H1 (cell line): ENCODE results near the gene PRR16.

Experiments used
- BCL11A ChIP-seq, 2 experiments: IDR thresholded peaks; one replicate each; pipeline ENCODE4 v1.6.1; 2011; ENCODE audit warnings: low read depth in 2 of 2, low read length in 2 of 2, mild to moderate bottlenecking in 2 of 2
- CTCF ChIP-seq, 3 experiments: IDR thresholded peaks; 1 replicate in 2 of 3; 2 replicates in 1 of 3; pipeline versions ENCODE4 v1.5.1 to v1.6.1; 2011; ENCODE audit warnings: low read length in 3 of 3, mild to moderate bottlenecking in 3 of 3, inconsistent platforms in 2 of 3, low read depth in 1 of 3, moderate library complexity in 1 of 3; ENCODE audit not compliant: insufficient read depth in 1 of 3; ENCODE audit errors: control extremely low read depth in 1 of 3
- POLR2A ChIP-seq, 2 experiments: IDR thresholded peaks; 1 replicate in 1 of 2; 2 replicates in 1 of 2; pipeline ENCODE4 v1.6.1; 2011; ENCODE audit warnings: low read depth in 2 of 2, low read length in 2 of 2, mild to moderate bottlenecking in 2 of 2; ENCODE audit errors: control extremely low read depth in 1 of 2
- SIX5 ChIP-seq: IDR thresholded peaks from 2 replicates; pipeline ENCODE4 v1.6.1; 2011; ENCODE audit warnings: mild to moderate bottlenecking, low read depth, low read length
- SP1 ChIP-seq: IDR thresholded peaks from 2 replicates; pipeline ENCODE4 v1.6.1; 2011; ENCODE audit warnings: low read depth, low read length
- SP2 ChIP-seq: IDR thresholded peaks from 2 replicates; pipeline ENCODE4 v1.6.1; 2012; ENCODE audit warnings: mild to moderate bottlenecking, low read length, inconsistent platforms

GRCh38 chr5:120451445-120451844 is 12.7 kb upstream of the PRR16 start:
- TF ChIP-seq CTCF (IDR thresholded peaks at IDR 0.05; ENCODE audit: control extremely low read depth in 1 of 3, insufficient read depth in 1 of 3, low read depth in 1 of 3, low read length in 3 of 3), result no peak
- TF ChIP-seq POLR2A (IDR thresholded peaks at IDR 0.05; ENCODE audit: control extremely low read depth in 1 of 2, low read depth in 2 of 2, low read length in 2 of 2), result no peak
- TF ChIP-seq SP1, result no peak
- TF ChIP-seq SP2, result no peak
- TF ChIP-seq BCL11A (IDR thresholded peaks at IDR 0.05; ENCODE audit: low read depth in 2 of 2, low read length in 2 of 2), result no peak
- TF ChIP-seq SIX5, result no peak
